ENCODE results near the gene LGALS9B.
"Not testable (repeated sequence)": the region's sequence is repeated elsewhere in the genome, so short reads cannot be mapped to it uniquely, and the experiment has no call there.

GRCh38 chr17:20401306-20402022, 65.9 kb downstream of the LGALS9B start:
- TF ChIP-seq POLR2A, POLR2AphosphoS5, CTCF, EP300 (IDR thresholded peaks at IDR 0.05): not testable (repeated sequence)
